Measurements from ENCODE around the gene BLID.

BLID gene

GRCh38 chr11:122138744-122139594 lies 23.0 kb upstream of the BLID start:
- no peak for DNase-seq

GRCh38 chr11:122137078-122137793 lies 21.2 kb upstream of the BLID start:
- no peak for DNase-seq

GRCh38 chr11:122131126-122131525 lies 15.1 kb upstream of the BLID start:
- DNase-seq, result no peak

GRCh38 chr11:122128146-122128545 lies 12.1 kb upstream of the BLID start:
- no peak for DNase-seq

GRCh38 chr11:122127020-122127419 lies 11.0 kb upstream of the BLID start:
- no peak for DNase-seq

GRCh38 chr11:122126024-122126688 lies 10.1 kb upstream of the BLID start:
- no peak for DNase-seq

- DNase-seq, result no peak
Observed at GRCh38 chr11:122123263-122123929, 7.4 kb upstream of the BLID start.

- no peak for DNase-seq
Observed at GRCh38 chr11:122122179-122122578, 6.2 kb upstream of the BLID start.

GRCh38 chr11:122120096-122120495 lies 4.1 kb upstream of the BLID start:
- DNase-seq, result no peak

GRCh38 chr11:122116591-122116990 lies 576 bp upstream of the BLID start:
- no peak for DNase-seq

- no peak for DNase-seq
Observed at GRCh38 chr11:122114976-122115375, 1.0 kb downstream of the BLID start.

- no peak for DNase-seq
Observed at GRCh38 chr11:122113836-122114825, 1.9 kb downstream of the BLID start.

GRCh38 chr11:122112470-122113365 lies 3.3 kb downstream of the BLID start:
- DNase-seq, result no peak

GRCh38 chr11:122109932-122110331 lies 6.1 kb downstream of the BLID start:
- DNase-seq, result no peak

- no peak for DNase-seq
Observed at GRCh38 chr11:122108828-122109227, 7.2 kb downstream of the BLID start.

- DNase-seq, result no peak
Observed at GRCh38 chr11:122108192-122108799, 7.7 kb downstream of the BLID start.

- DNase-seq, result no peak
Observed at GRCh38 chr11:122107566-122107965, 8.4 kb downstream of the BLID start.

- no peak for DNase-seq
Observed at GRCh38 chr11:122107045-122107444, 9.0 kb downstream of the BLID start.

- DNase-seq, result no peak
Observed at GRCh38 chr11:122105044-122105758, 10.8 kb downstream of the BLID start.

- DNase-seq, result no peak
Observed at GRCh38 chr11:122104341-122104740, 11.7 kb downstream of the BLID start.
